ENCODE results near the gene MAB21L4.

The MAB21L4 gene

DNA sequence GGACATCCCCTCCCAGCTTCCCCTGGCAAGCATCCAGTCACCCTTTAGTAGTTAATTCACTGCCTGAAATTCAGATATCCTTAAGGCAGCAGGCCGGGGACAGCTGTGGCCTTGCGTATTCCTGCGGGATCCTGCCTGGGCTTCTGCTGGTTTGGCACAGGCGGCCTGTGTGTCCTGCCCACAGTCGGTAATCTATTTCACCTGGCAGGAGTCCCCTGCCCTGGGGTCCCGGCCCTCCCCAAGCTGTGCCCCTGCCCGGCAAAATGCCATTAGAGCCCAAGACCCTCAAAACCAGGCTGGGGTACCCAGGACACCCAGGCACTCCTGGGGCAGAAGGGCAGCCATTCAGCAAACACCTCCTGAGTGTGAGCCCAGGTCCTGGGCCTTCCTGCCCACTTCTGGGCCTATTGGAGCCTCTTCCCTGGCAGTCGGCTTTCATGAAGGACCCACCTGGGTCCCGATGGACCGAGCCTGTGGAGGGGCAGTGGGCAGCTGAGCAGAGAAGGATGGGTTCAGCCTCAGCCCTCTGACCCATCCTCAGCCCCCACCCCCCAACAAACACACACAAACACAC, 21.8 kb upstream of the MAB21L4 start:
- TF ChIP-seq, protein P1, sequence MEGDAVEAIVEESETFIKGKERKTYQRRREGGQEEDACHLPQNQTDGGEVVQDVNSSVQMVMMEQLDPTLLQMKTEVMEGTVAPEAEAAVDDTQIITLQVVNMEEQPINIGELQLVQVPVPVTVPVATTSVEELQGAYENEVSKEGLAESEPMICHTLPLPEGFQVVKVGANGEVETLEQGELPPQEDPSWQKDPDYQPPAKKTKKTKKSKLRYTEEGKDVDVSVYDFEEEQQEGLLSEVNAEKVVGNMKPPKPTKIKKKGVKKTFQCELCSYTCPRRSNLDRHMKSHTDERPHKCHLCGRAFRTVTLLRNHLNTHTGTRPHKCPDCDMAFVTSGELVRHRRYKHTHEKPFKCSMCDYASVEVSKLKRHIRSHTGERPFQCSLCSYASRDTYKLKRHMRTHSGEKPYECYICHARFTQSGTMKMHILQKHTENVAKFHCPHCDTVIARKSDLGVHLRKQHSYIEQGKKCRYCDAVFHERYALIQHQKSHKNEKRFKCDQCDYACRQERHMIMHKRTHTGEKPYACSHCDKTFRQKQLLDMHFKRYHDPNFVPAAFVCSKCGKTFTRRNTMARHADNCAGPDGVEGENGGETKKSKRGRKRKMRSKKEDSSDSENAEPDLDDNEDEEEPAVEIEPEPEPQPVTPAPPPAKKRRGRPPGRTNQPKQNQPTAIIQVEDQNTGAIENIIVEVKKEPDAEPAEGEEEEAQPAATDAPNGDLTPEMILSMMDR (IDR thresholded peaks at IDR 0.05; ENCODE audit: insufficient read depth, low read length, poor library complexity, severe bottlenecking) = no peak
- Histone ChIP-seq H3K27me3 (replicated peaks; ENCODE audit: control insufficient read depth, insufficient read depth, low read length) (peaks cover 1% of the 10 kb centered on the region; the same call in 1 of the 2 replicates), H3K36me3 (ENCODE audit: control insufficient read depth, insufficient read depth, low read length) (no peaks in the 10 kb centered on the region), H3K4me3 (replicated peaks; ENCODE audit: low read depth, low read length) (no peak overlapping the region)
- DNase-seq (ENCODE audit: extremely low read depth, insufficient read length) = no peak

- no peak overlapping the region for H3K4me3 ChIP-seq (replicated peaks; ENCODE audit: low read depth, low read length)
- no peaks in the 10 kb centered on the region for H3K36me3 ChIP-seq (ENCODE audit: control insufficient read depth, insufficient read depth, low read length)
- H3K27me3 ChIP-seq (replicated peaks; ENCODE audit: control insufficient read depth, insufficient read depth, low read length) = peaks cover 1% of the 10 kb centered on the region; the same call in 1 of the 2 replicates
- TF ChIP-seq, protein P1 (IDR thresholded peaks at IDR 0.05; ENCODE audit: insufficient read depth, low read length, poor library complexity, severe bottlenecking) = no peak
- DNase-seq (ENCODE audit: extremely low read depth, insufficient read length) = no peak
Measured at GRCh38 chr2:240917009-240917683, 21.2 kb upstream of the MAB21L4 start.

DNA sequence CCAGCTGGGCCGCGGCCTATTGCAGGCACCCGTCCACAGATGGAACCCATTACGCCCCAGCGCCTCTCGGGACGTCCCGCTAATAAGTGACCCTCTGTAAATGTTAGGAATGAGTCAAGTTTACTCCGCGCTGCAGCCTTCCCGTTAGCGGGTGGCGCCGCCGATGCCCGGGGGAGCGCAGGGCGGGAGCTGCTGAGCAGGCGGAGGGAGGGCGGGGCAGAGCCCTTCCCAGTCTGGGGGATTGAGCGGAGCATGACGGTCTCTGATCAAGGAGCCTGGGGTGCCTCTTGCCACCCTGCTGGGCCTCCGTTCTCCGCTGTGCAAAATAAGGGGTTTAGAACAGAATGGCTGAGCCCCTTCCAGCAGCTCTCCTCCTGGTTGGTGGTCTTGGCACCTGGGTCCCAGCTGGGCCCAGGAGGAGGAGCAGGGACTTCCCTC, 20.6 kb upstream of the MAB21L4 start:
- Histone ChIP-seq H3K36me3 (ENCODE audit: control insufficient read depth, insufficient read depth, low read length) (no peaks in the 10 kb centered on the region), H3K27me3 (replicated peaks; ENCODE audit: control insufficient read depth, insufficient read depth, low read length) (peaks cover 1% of the 10 kb centered on the region; the same call in 1 of the 2 replicates), H3K4me3 (replicated peaks; ENCODE audit: low read depth, low read length) (no peak overlapping the region)
- TF ChIP-seq, protein P1 (IDR thresholded peaks at IDR 0.05; ENCODE audit: insufficient read depth, low read length, poor library complexity, severe bottlenecking) = no peak
- no peak for DNase-seq (ENCODE audit: extremely low read depth, insufficient read length)

DNA sequence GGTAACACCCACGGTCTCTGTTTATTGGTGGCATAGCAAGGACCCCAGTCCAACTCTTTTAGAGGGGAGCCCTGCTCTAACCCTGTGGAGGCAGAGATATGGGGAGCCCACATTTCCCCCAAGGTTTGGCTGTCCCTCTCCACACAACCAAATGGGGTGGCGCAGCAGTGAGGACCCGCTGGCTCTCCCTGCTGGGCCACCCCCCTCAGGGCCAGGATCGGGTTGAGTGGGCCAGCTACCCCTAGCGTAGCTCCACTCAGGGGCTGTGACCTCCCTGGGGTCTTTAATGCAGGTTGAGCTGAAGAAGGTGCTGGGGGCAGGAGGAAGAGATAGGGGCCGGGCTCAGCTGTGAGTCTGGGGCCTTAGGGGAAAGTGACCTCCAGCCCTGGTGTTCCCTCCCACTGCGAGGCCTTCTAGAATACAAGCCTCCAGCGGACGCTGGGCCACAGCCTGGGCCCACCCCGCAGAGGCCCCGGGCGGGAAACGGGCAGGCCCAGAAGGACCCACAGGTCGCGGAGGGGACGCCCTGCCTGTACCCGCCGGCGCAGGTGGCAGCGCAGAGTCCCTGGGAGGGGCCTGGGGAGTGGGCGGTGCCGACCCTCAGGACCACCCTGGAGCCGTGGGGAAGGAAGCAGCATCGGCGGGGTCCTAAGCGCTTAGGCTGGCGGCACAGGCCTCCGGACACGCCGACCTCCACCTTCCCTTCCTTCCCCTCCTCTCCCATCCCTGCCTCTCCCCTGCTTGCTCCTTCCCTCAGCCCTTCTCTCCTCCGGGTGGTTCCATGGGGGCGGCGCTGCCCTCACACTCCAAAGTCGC, 19.8 kb upstream of the MAB21L4 start:
- H3K27me3 ChIP-seq (replicated peaks; ENCODE audit: control insufficient read depth, insufficient read depth, low read length) = peaks cover 1% of the 10 kb centered on the region; the same call in 1 of the 2 replicates
- H3K36me3 ChIP-seq (ENCODE audit: control insufficient read depth, insufficient read depth, low read length) = no peaks in the 10 kb centered on the region
- TF ChIP-seq, protein P1 (IDR thresholded peaks at IDR 0.05; ENCODE audit: insufficient read depth, low read length, poor library complexity, severe bottlenecking) = no peak
- DNase-seq (ENCODE audit: extremely low read depth, insufficient read length) = no peak
- H3K4me3 ChIP-seq (replicated peaks; ENCODE audit: low read depth, low read length) = no peak overlapping the region

- H3K36me3 ChIP-seq (ENCODE audit: control insufficient read depth, insufficient read depth, low read length) = no peaks in the 10 kb centered on the region
- H3K27me3 ChIP-seq (replicated peaks; ENCODE audit: control insufficient read depth, insufficient read depth, low read length) = peaks cover 1% of the 10 kb centered on the region; the same call in 1 of the 2 replicates
- no peak overlapping the region for H3K4me3 ChIP-seq (replicated peaks; ENCODE audit: low read depth, low read length)
- TF ChIP-seq, protein P1 (IDR thresholded peaks at IDR 0.05; ENCODE audit: insufficient read depth, low read length, poor library complexity, severe bottlenecking) = no peak
- no peak for DNase-seq (ENCODE audit: extremely low read depth, insufficient read length)
Measured at GRCh38 chr2:240914645-240915525, 18.9 kb upstream of the MAB21L4 start.

Measured in GM06990 (cell line).